MCF 10A (cell line): ENCODE data around the gene ZNF688. TPM values are rescaled to one million over a fixed set of nuclear protein-coding genes. Genes with fewer than 3 reads are reported as not detected.

Experiments
- BruUV-seq: library from RNA; stranded (reverse); fragments of 400-500 nt; replicated peaks from 2 replicates; lab custom pipeline; 2021; lab: Mats Ljungman, UMichigan
- CTCF ChIA-PET: fragments of 300-600 bp; sonication (Branson Sonifier 250); formaldehyde crosslinking; extraction: SDS; loops from one replicate; lab custom pipeline; 2021; ENCODE audit warnings: antibody characterized with exemption, inconsistent platforms; lab: Yijun Ruan, JAX
- POLR2A ChIA-PET: fragments of 300-600, 350-650 bp; sonication (Branson Sonifier 250); formaldehyde crosslinking; extraction: SDS; loops from one replicate; lab custom pipeline; 2020; ENCODE audit warnings: antibody characterized with exemption, inconsistent platforms; lab: Yijun Ruan, JAX
- DNase-seq: peaks from one replicate; pipeline ENCODE4 v3.0.0-alpha.2; 2018; ENCODE audit not compliant: unreplicated experiment
- H3K27ac Mint-ChIP-seq: one replicate; pipeline ENCODE4 v1.8.0; 2022; ENCODE audit warnings: mild to moderate bottlenecking, low read depth, mixed read lengths; ENCODE audit not compliant: unreplicated experiment
- H3K27me3 Mint-ChIP-seq: one replicate; pipeline ENCODE4 v1.8.0; 2022; ENCODE audit warnings: mixed read lengths; ENCODE audit not compliant: insufficient read depth, unreplicated experiment
- H3K36me3 Mint-ChIP-seq: one replicate; pipeline ENCODE4 v1.8.0; 2022; ENCODE audit warnings: mild to moderate bottlenecking, moderate library complexity, mixed read lengths; ENCODE audit not compliant: insufficient read depth, unreplicated experiment
- H3K4me1 Mint-ChIP-seq: one replicate; pipeline ENCODE4 v1.8.0; 2022; ENCODE audit warnings: mixed read lengths; ENCODE audit not compliant: insufficient read depth, unreplicated experiment
- H3K4me3 Mint-ChIP-seq: one replicate; pipeline ENCODE4 v1.8.0; 2022; ENCODE audit warnings: mild to moderate bottlenecking, moderate library complexity, mixed read lengths; ENCODE audit not compliant: unreplicated experiment
- H3K9me3 Mint-ChIP-seq: one replicate; pipeline ENCODE4 v1.8.0; 2022; ENCODE audit warnings: mixed read lengths; ENCODE audit not compliant: unreplicated experiment
- intact Hi-C: fragments of 100-400 bp; cut with micrococcal nuclease; formaldehyde crosslinking; loops from 2 replicates; pipeline ENCODE4 v1.14.1; 2022
- total RNA-seq: library from RNA; stranded (reverse); gene quantifications from 2 replicates; pipeline ENCODE4 v1.2.3, GENCODE V29; 2022
- TF ChIP-seq, protein P1 (sequence below): fragments of 200-600 bp; IDR thresholded peaks from one replicate; pipeline ENCODE4 v1.8.0; 2022; ENCODE audit warnings: antibody characterized with exemption, mild to moderate bottlenecking; ENCODE audit not compliant: unreplicated experiment

Gene ZNF688
- total RNA-seq, 1 experiment from 2014 or later: 9.0 TPM

DNA sequence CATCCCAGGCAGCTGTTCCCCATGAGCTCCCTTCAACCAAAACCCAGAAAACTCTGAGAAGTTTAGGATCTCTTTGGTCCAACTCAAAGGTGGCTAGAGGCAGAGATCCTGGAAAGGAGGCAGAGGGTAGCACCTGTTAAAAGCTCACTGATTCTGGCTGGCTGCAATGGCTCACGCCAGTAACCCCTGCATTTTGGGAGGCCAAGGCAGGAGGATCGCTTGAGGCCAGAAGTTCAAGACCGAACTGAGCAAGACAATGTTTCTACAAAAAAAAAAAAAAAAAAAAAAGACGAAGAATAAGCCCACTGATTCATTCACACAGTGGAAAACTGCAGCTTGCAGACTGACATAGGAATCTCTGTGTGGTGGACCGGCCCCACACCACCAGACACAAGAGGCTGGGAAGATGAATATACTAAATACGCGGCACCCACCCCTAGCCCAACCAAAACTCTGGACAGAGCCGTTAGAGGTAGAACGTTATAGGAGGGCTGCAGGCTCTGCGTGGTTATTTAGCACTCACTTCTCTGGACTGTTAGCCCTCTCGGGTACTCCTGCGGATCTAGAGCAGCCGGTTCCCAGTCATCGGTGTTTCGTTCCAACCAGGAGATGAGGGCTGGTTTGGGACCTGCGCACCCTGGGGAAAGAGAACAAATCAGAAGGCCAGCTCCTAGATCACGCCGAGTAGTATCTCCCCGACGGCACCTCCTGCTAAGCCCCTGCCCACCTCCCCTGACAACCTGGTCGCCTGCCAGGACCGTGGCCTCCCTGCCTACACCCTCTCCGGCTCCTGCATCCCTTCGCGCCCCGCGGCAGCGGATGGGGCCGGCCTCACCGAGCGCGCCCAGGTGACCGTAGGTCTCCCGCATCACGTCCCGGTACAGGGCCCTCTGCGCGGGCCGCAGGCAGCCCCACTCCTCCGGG, 37.8 kb upstream of the ZNF688 start:
- intact Hi-C loops: no loop called here
- POLR2A ChIA-PET: interaction anchor here (0.7 to 3.0 kb wide), 14 partner anchors 10 to 202 kb away, joined by 3 to 12 read pairs (median 5); partner anchors contain the start of genes ZNF688, ZNF747, ZNF764 and ZNF771
- DNase-seq: peak; percentile 45
- H3K4me3 Mint-ChIP-seq: peak overlapping the region; percentile 80
- no peaks in the 10 kb centered on the region for H3K4me1 Mint-ChIP-seq
- H3K27ac Mint-ChIP-seq: peak overlapping the region; percentile 92
- TF ChIP-seq, protein P1, sequence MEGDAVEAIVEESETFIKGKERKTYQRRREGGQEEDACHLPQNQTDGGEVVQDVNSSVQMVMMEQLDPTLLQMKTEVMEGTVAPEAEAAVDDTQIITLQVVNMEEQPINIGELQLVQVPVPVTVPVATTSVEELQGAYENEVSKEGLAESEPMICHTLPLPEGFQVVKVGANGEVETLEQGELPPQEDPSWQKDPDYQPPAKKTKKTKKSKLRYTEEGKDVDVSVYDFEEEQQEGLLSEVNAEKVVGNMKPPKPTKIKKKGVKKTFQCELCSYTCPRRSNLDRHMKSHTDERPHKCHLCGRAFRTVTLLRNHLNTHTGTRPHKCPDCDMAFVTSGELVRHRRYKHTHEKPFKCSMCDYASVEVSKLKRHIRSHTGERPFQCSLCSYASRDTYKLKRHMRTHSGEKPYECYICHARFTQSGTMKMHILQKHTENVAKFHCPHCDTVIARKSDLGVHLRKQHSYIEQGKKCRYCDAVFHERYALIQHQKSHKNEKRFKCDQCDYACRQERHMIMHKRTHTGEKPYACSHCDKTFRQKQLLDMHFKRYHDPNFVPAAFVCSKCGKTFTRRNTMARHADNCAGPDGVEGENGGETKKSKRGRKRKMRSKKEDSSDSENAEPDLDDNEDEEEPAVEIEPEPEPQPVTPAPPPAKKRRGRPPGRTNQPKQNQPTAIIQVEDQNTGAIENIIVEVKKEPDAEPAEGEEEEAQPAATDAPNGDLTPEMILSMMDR: no peak
- BruUV-seq: no TSS peak
- H3K9me3 Mint-ChIP-seq: no peaks in the 10 kb centered on the region
- CTCF ChIA-PET: interaction anchor here (0.6 to 2.3 kb wide), 9 partner anchors 11 to 200 kb away, joined by 3 to 12 read pairs (median 3); partner anchors contain the start of gene DCTPP1
- no peaks in the 10 kb centered on the region for H3K27me3 Mint-ChIP-seq
- H3K36me3 Mint-ChIP-seq: peaks cover 44% of the 10 kb centered on the region

DNA sequence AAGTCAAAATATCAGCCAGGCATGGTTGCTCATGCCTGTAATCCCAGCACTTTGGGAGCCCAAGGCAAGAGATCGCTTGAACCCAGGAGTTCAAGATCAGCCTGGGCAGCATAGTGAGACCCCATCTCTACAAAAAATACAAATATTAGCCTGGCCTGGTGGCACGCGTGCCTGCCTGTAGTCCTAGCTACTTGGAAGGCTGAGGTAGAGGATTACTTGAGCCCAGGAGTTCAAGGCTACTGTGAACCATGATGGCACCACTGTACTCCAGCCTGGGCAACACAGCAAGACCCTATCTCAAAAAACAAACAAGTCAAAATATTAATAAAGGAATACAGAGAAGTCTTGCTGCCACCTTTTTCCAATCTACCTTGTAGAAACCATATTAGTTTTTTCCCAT, 34.5 kb upstream of the ZNF688 start:
- intact Hi-C loops: no loop called here
- BruUV-seq: no TSS peak
- POLR2A ChIA-PET: no interaction called here
- TF ChIP-seq, protein P1: no peak
- CTCF ChIA-PET: interaction anchor here (1.0 to 1.4 kb wide), 3 partner anchors 9 to 188 kb away, joined by 3 to 7 read pairs (median 4); no protein-coding TSS in a partner anchor
- DNase-seq: no peak
- no peaks in the 10 kb centered on the region for H3K27me3 Mint-ChIP-seq
- no peak overlapping the region for H3K4me3 Mint-ChIP-seq
- no peaks in the 10 kb centered on the region for H3K4me1 Mint-ChIP-seq
- H3K36me3 Mint-ChIP-seq: peaks cover 67% of the 10 kb centered on the region
- H3K27ac Mint-ChIP-seq: no peak overlapping the region
- H3K9me3 Mint-ChIP-seq: no peaks in the 10 kb centered on the region

DNA sequence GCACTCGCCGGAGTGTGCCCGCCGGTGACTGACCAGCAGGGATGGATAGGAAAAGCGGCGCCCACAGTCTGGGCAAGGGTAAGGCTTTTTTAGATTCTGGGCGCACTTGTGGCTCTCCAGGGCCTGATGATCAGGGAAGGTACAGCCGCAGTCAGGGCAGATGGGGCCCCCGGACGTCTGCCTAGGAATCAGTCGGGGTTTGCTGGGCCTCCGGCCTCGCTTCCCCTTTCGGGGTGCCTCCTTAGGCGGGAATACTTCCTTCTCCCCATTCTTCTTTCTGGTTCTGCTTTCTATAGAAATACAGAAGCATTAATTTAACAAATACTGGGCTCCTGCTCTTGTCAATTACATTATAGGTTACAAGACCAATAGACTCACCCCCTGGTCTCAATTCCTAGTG, 33.6 kb upstream of the ZNF688 start:
- Mint-ChIP-seq H3K9me3 (no peaks in the 10 kb centered on the region), H3K27me3 (no peaks in the 10 kb centered on the region), H3K4me1 (no peaks in the 10 kb centered on the region), H3K36me3 (peaks cover 64% of the 10 kb centered on the region), H3K4me3 (no peak overlapping the region), H3K27ac (no peak overlapping the region)
- intact Hi-C loops: no loop called here
- POLR2A ChIA-PET: no interaction called here
- TF ChIP-seq, protein P1: no peak
- CTCF ChIA-PET: interaction anchor here (0.7 to 1.1 kb wide), 2 partner anchors 10 to 46 kb away, joined by 3 to 4 read pairs; no protein-coding TSS in a partner anchor
- BruUV-seq: no TSS peak
- DNase-seq: no peak

DNA sequence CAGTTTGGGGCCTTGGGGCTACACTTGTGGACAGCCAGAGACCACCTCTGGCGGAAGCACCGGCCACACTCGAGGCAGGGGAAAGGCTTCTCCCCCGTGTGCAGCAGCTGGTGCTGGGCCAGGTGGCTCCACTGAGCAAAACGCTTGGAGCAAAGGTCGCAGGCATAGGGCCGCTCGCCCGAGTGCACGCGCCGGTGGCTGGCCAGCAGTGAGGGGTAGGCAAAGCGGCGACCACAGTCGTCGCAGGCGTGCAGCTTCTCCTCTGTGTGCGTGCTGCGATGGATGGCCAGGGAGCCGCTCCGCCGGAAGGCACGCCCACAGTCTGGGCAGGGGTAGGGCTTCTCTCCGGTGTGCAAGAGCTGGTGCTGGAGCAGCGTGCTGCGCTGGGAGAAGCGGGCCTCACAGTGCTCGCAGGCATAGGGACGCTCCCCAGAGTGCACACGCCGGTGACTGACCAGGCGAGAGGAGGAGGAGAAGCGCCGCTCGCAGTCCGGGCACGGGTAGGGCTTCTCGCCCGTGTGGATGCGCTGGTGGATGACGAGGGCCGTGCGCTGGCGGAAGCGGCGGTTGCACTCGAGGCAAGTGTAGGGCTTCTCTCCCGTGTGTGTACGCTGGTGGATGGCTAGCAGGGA, 32.9 kb upstream of the ZNF688 start:
- H3K27ac Mint-ChIP-seq: no peak overlapping the region
- CTCF ChIA-PET: interaction anchor here (0.6 kb wide), 1 partner anchor 77 kb away, joined by 3 read pairs; no protein-coding TSS in a partner anchor
- BruUV-seq: no TSS peak
- H3K36me3 Mint-ChIP-seq: peaks cover 60% of the 10 kb centered on the region
- H3K4me3 Mint-ChIP-seq: no peak overlapping the region
- POLR2A ChIA-PET: interaction anchor here (0.8 kb wide), 1 partner anchor 70 kb away, joined by 3 read pairs; the partner anchor contains the start of gene ZNF747
- H3K9me3 Mint-ChIP-seq: no peaks in the 10 kb centered on the region
- TF ChIP-seq, protein P1: no peak
- H3K27me3 Mint-ChIP-seq: no peaks in the 10 kb centered on the region
- H3K4me1 Mint-ChIP-seq: no peaks in the 10 kb centered on the region
- intact Hi-C loops: no loop called here
- DNase-seq: no peak
